PFSK-1 (cell line): ENCODE results near the gene CLEC1B.

Experiments
- FOXP2 ChIP-seq: optimal IDR thresholded peaks from 2 replicates; pipeline ENCODE3; 2011; ENCODE audit warnings: borderline replicate concordance, control low read depth, inconsistent platforms; ENCODE audit not compliant: insufficient read depth; ENCODE audit errors: extremely low read length, extremely low read depth
- POLR2AphosphoS5 ChIP-seq: IDR thresholded peaks from 2 replicates; pipeline ENCODE4 v1.6.1; 2012; ENCODE audit warnings: low read depth, mild to moderate bottlenecking, control low read depth, low read length, moderate library complexity
- SIN3A ChIP-seq: IDR thresholded peaks from 2 replicates; pipeline ENCODE4 v1.6.1; 2012; ENCODE audit warnings: mild to moderate bottlenecking, low read length, moderate library complexity, borderline replicate concordance; ENCODE audit not compliant: insufficient read depth
- TAF1 ChIP-seq: IDR thresholded peaks from 2 replicates; pipeline ENCODE4 v1.6.1; 2012; ENCODE audit warnings: low read length, control low read depth, borderline replicate concordance; ENCODE audit not compliant: insufficient read depth
- TF ChIP-seq, protein P1 (sequence below), 2 experiments: IDR thresholded peaks; 2 replicates each; pipeline versions ENCODE4 v1.6.1 to v1.8.0; 2011 to 2012; ENCODE audit warnings: low read depth in 2 of 2, low read length in 2 of 2, control low read depth in 1 of 2, inconsistent platforms in 1 of 2, mild to moderate bottlenecking in 1 of 2, moderate library complexity in 1 of 2; ENCODE audit not compliant: insufficient read depth in 1 of 2

DNA sequence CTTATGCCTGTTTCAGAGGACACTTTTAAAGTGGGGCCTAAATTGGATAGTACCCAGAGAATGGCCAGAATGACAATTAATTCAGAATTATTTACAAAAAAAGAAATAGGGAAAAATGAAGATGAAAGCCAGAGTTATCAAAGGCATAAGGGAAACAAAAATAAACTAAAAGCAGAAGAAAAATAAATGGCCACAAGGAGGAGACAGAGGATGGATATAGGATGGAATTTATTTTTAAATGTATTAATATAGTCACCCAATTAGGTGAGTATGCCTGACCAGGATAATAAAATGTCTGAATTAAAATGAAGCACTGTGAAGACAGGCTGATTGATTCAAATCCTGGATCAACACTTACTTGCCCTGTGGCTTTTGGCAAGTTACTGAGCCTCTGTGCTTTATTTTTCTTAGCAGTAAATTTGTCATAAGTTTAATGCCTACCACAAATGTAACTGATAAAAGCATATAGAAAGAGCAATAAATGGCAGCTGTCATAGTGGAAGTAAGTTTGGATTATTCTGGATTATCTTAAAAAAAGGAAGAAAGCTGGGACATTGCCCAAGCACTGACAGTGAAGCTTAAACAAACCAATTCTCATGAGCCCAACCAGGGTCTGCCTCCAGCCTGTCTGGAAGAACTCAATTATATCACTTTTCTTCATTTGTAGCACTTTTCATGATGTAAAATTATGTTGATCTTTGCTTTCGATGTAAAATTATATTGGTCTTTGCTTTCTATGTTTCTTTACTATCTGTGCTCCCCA, 35.0 kb upstream of the CLEC1B start:
- TF ChIP-seq, protein P1, sequence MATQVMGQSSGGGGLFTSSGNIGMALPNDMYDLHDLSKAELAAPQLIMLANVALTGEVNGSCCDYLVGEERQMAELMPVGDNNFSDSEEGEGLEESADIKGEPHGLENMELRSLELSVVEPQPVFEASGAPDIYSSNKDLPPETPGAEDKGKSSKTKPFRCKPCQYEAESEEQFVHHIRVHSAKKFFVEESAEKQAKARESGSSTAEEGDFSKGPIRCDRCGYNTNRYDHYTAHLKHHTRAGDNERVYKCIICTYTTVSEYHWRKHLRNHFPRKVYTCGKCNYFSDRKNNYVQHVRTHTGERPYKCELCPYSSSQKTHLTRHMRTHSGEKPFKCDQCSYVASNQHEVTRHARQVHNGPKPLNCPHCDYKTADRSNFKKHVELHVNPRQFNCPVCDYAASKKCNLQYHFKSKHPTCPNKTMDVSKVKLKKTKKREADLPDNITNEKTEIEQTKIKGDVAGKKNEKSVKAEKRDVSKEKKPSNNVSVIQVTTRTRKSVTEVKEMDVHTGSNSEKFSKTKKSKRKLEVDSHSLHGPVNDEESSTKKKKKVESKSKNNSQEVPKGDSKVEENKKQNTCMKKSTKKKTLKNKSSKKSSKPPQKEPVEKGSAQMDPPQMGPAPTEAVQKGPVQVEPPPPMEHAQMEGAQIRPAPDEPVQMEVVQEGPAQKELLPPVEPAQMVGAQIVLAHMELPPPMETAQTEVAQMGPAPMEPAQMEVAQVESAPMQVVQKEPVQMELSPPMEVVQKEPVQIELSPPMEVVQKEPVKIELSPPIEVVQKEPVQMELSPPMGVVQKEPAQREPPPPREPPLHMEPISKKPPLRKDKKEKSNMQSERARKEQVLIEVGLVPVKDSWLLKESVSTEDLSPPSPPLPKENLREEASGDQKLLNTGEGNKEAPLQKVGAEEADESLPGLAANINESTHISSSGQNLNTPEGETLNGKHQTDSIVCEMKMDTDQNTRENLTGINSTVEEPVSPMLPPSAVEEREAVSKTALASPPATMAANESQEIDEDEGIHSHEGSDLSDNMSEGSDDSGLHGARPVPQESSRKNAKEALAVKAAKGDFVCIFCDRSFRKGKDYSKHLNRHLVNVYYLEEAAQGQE (IDR thresholded peaks at IDR 0.05; ENCODE audit: insufficient read depth in 1 of 2, low read depth in 2 of 2, low read length in 2 of 2): no peak
- no peak for TF ChIP-seq POLR2AphosphoS5
- no peak for TF ChIP-seq TAF1
- no peak for TF ChIP-seq FOXP2
- no peak for TF ChIP-seq SIN3A
